ENCODE results near the gene HCRT.
"Not testable (repeated sequence)": the region's sequence is repeated elsewhere in the genome, so short reads cannot be mapped to it uniquely, and the experiment has no call there.

The HCRT gene

DNA sequence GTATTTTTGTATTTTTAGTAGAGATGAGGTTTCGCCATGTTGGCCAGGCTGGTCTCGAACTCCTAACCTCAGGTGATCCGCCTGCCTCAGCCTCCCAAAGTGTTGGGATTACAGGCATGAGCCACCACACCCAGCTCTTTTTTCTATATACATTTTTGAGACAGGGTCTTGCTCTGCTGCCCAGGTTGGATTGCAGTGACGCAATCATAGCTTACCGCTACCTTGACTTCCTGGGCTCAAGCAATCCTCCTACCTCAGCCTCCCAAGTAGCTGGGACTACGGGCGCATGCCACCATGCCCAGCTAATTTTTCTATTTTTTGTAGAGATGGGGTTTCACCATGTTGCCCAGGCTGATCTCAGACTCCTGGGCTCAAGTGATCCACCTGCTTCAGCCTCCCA, 44.6 kb downstream of the HCRT start:
- not testable (repeated sequence) for DNase-seq (ENCODE audit: low read depth, low spot score)

GRCh38 chr17:42138749-42139492, 46.3 kb downstream of the HCRT start:
- DNase-seq (ENCODE audit: low read depth, low spot score), result no peak

DNA sequence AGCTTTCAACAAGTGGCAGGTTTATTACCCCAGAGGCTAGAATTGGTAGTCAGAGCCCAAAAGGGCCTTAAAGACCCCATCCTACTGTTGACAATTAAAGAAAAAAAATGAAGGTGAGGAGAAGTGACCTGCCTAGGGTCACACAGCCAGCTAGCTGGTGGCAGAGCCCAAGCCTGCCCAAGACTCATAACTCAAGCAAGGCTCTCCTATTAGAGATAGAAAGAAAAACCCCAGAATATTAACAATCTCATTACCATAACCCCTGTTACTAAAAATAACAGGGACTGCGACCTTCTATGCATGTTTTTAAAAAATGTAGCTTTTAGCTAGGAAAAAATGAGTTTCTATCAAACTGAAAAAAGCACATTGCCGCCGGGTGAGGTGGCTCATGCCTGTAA, 48.6 kb downstream of the HCRT start:
- no peak for DNase-seq (ENCODE audit: low read depth, low spot score)

GRCh38 chr17:42135664-42136653, 49.3 kb downstream of the HCRT start:
- DNase-seq (ENCODE audit: low read depth, low spot score), result no peak

GRCh38 chr17:42135151-42135550, 50.1 kb downstream of the HCRT start:
- DNase-seq (ENCODE audit: low read depth, low spot score), result no peak

Data from astrocyte of the hippocampus (primary cell).